H9 (cell line): Measurements from ENCODE around the gene TRIM28. TPM values are rescaled to one million over a fixed set of nuclear protein-coding genes. Genes with fewer than 3 reads are reported as not detected.

Experiments
- DNase-seq: peaks from one replicate; pipeline ENCODE4 v3.0.0-alpha.2; 2017
- H2AFZ ChIP-seq: one replicate; pipeline ENCODE4 v1.6.1; 2013; ENCODE audit warnings: mild to moderate bottlenecking, low read length, control low read depth, moderate library complexity
- H2AK5ac ChIP-seq: 2 replicates; pipeline ENCODE4 v1.6.1; 2013; ENCODE audit warnings: low read length, control low read depth, mixed read lengths; ENCODE audit not compliant: insufficient read length
- H2BK120ac ChIP-seq: one replicate; pipeline ENCODE4 v1.6.1; 2013; ENCODE audit warnings: low read depth, mild to moderate bottlenecking, low read length, control low read depth, inconsistent platforms; ENCODE audit not compliant: poor library complexity, severe bottlenecking
- H2BK12ac ChIP-seq: 2 replicates; pipeline ENCODE4 v1.6.1; 2013; ENCODE audit warnings: low read length, control low read depth, mixed read lengths, low read depth; ENCODE audit not compliant: insufficient read length
- H2BK15ac ChIP-seq: 2 replicates; pipeline ENCODE4 v1.6.1; 2013; ENCODE audit warnings: low read depth, low read length, control low read depth
- H2BK20ac ChIP-seq: one replicate; pipeline ENCODE4 v1.6.1; 2013; ENCODE audit warnings: low read depth, mild to moderate bottlenecking, low read length, control low read depth, inconsistent platforms; ENCODE audit not compliant: poor library complexity, severe bottlenecking
- H2BK5ac ChIP-seq: 2 replicates; pipeline ENCODE4 v1.6.1; 2013; ENCODE audit warnings: low read length, control low read depth, mixed read lengths; ENCODE audit not compliant: insufficient read length
- H3K14ac ChIP-seq: 2 replicates; pipeline ENCODE4 v1.6.1; 2013; ENCODE audit warnings: low read length, control low read depth; ENCODE audit not compliant: insufficient read depth
- H3K18ac ChIP-seq: 2 replicates; pipeline ENCODE4 v1.6.1; 2013; ENCODE audit warnings: low read depth, mild to moderate bottlenecking, mixed read lengths, low read length, control low read depth; ENCODE audit not compliant: insufficient read length
- H3K23ac ChIP-seq: 2 replicates; pipeline ENCODE4 v1.6.1; 2013; ENCODE audit warnings: low read length, control low read depth, mixed read lengths, low read depth; ENCODE audit not compliant: insufficient read length
- H3K23me2 ChIP-seq: 2 replicates; pipeline ENCODE4 v1.6.1; 2013; ENCODE audit warnings: low read depth, mild to moderate bottlenecking, mixed read lengths, low read length, control low read depth; ENCODE audit not compliant: insufficient read length, poor library complexity, severe bottlenecking
- H3K27ac ChIP-seq: 2 replicates; pipeline ENCODE4 v1.5.1; 2013; ENCODE audit warnings: low read length, control low read depth, mixed read lengths, low read depth; ENCODE audit not compliant: insufficient read length
- H3K27me3 ChIP-seq: 2 replicates; pipeline ENCODE4 v1.6.1; 2013; ENCODE audit warnings: low read length, control low read depth, inconsistent platforms; ENCODE audit not compliant: insufficient read depth
- H3K4ac ChIP-seq: 2 replicates; pipeline ENCODE4 v1.6.1; 2013; ENCODE audit warnings: low read depth, mild to moderate bottlenecking, control low read depth, inconsistent platforms, low read length, moderate library complexity
- H3K4me1 ChIP-seq: 2 replicates; pipeline ENCODE4 v1.6.1; 2013; ENCODE audit warnings: low read length, control low read depth, inconsistent platforms; ENCODE audit not compliant: insufficient read depth
- H3K4me2 ChIP-seq: 2 replicates; pipeline ENCODE4 v1.6.1; 2013; ENCODE audit warnings: low read length, control low read depth, mixed read lengths; ENCODE audit not compliant: insufficient read length, insufficient read depth
- H3K56ac ChIP-seq: 2 replicates; pipeline ENCODE4 v1.6.1; 2013; ENCODE audit warnings: low read depth, mild to moderate bottlenecking, mixed read lengths, low read length, control low read depth; ENCODE audit not compliant: insufficient read length
- H3K79me1 ChIP-seq: 2 replicates; pipeline ENCODE4 v1.6.1; 2013; ENCODE audit warnings: low read depth, mild to moderate bottlenecking, moderate library complexity, low read length, control low read depth, inconsistent platforms; ENCODE audit not compliant: insufficient read depth, poor library complexity, severe bottlenecking
- H3K79me2 ChIP-seq: 2 replicates; pipeline ENCODE4 v1.6.1; 2013; ENCODE audit warnings: low read length, control low read depth, inconsistent platforms; ENCODE audit not compliant: insufficient read depth
- H3K9ac ChIP-seq: 2 replicates; pipeline ENCODE4 v1.6.1; 2013; ENCODE audit warnings: low read length, control low read depth, mixed read lengths; ENCODE audit not compliant: insufficient read length; ENCODE audit errors: extremely low read depth
- H3K9me3 ChIP-seq: one replicate; pipeline ENCODE4 v1.6.1; 2013; ENCODE audit warnings: low read depth, low read length, inconsistent platforms; ENCODE audit not compliant: control insufficient read depth
- H3T11ph ChIP-seq: one replicate; pipeline ENCODE4 v1.6.1; 2013; ENCODE audit warnings: mild to moderate bottlenecking, low read length, control low read depth, inconsistent platforms
- H4K20me1 ChIP-seq: one replicate; pipeline ENCODE4 v1.6.1; 2013; ENCODE audit not compliant: control insufficient read depth, insufficient read length, insufficient read depth
- H4K5ac ChIP-seq: 2 replicates; pipeline ENCODE4 v1.6.1; 2013; ENCODE audit warnings: low read depth, mild to moderate bottlenecking, mixed read lengths, low read length, control low read depth; ENCODE audit not compliant: insufficient read length
- H4K8ac ChIP-seq: replicated peaks from 2 replicates; pipeline ENCODE4 v1.6.1; 2013; ENCODE audit warnings: low read length, control low read depth, mixed read lengths, low read depth; ENCODE audit not compliant: insufficient read length
- H4K91ac ChIP-seq: 2 replicates; pipeline ENCODE4 v1.6.1; 2013; ENCODE audit warnings: low read depth, mild to moderate bottlenecking, moderate library complexity, mixed read lengths, low read length, control low read depth; ENCODE audit not compliant: insufficient read length
- H3K27ac Mint-ChIP-seq, 3 experiments: 2 replicates in 2 of 3; 3 replicates in 1 of 3; pipeline ENCODE4 v1.8.0; 2020 to 2021; ENCODE audit warnings: mixed read lengths in 3 of 3, mild to moderate bottlenecking in 1 of 3, moderate library complexity in 1 of 3
- H3K27me3 Mint-ChIP-seq: 2 replicates; pipeline ENCODE4 v1.8.0; 2021; ENCODE audit warnings: low read depth, mild to moderate bottlenecking, moderate library complexity, mixed read lengths
- H3K36me3 Mint-ChIP-seq, 3 experiments: 2 replicates in 2 of 3; 3 replicates in 1 of 3; pipeline ENCODE4 v1.8.0; 2020 to 2021; ENCODE audit warnings: low read depth in 3 of 3, mixed read lengths in 3 of 3; ENCODE audit not compliant: insufficient read depth in 1 of 3
- H3K4me1 Mint-ChIP-seq, 2 experiments: 2 replicates each; pipeline ENCODE4 v1.8.0; 2020; ENCODE audit warnings: mixed read lengths in 2 of 2
- H3K4me3 Mint-ChIP-seq, 2 experiments: 2 replicates in 1 of 2; 3 replicates in 1 of 2; pipeline ENCODE4 v1.8.0; 2020 to 2021; ENCODE audit warnings: mild to moderate bottlenecking in 2 of 2, mixed read lengths in 2 of 2, moderate library complexity in 1 of 2
- H3K9me3 Mint-ChIP-seq, 2 experiments: 2 replicates in 1 of 2; 3 replicates in 1 of 2; pipeline ENCODE4 v1.8.0; 2020; ENCODE audit warnings: mild to moderate bottlenecking in 2 of 2, mixed read lengths in 2 of 2, moderate library complexity in 1 of 2
- WGBS: extraction: QIAGEN DNeasy Blood & Tissue Kit; methylation state at CpG from one replicate; pipeline ENCODE4 v1.1.7; 2013; ENCODE audit warnings: missing lambda C conversion rate, low lambda C conversion rate, mixed read lengths; ENCODE audit not compliant: insufficient read length; ENCODE audit errors: extremely low coverage; 5-methylcytosine and 5-hydroxymethylcytosine counted together
- total RNA-seq: library from RNA; stranded (reverse); gene quantifications from 2 replicates; pipeline ENCODE4 v1.2.1, GENCODE V29; 2021
- TF ChIP-seq, protein P1 (sequence below): fragments of 200-600 bp; sonication (generic); conservative IDR thresholded peaks from 3 replicates; pipeline ENCODE4 v1.8.0; 2021; ENCODE audit warnings: antibody characterized with exemption, mild to moderate bottlenecking

TRIM28 gene
- total RNA-seq, 1 experiment from 2014 or later = 1,084 TPM

- Histone ChIP-seq H3K79me2 (peaks cover 5% of the 10 kb centered on the region; the same call in 1 of the 2 replicates), H3K9ac (no peak overlapping the region), H3K27me3 (no peaks in the 10 kb centered on the region), H3K23ac (no peak overlapping the region), H3K4me1 (no peaks in the 10 kb centered on the region), H3K79me1 (no peaks in the 10 kb centered on the region), H3K9me3 (no peaks in the 10 kb centered on the region), H3K27ac (no peak overlapping the region), H3K56ac (no peak overlapping the region), H2BK5ac (no peak overlapping the region), H3K23me2 (peaks cover 4% of the 10 kb centered on the region), H4K5ac (no peak overlapping the region), H2BK20ac (no peak overlapping the region), H3T11ph (no peak overlapping the region), H2BK120ac (no peak overlapping the region), H2BK12ac (no peak overlapping the region), H3K14ac (no peak overlapping the region; the same call in 1 of the 2 replicates), H2BK15ac (no peak overlapping the region), H4K91ac (no peak overlapping the region), H2AK5ac (no peak overlapping the region), H3K18ac (no peak overlapping the region), H3K4me2 (no peak overlapping the region), H4K8ac (no peak overlapping the region), H2AFZ (no peak overlapping the region), H3K4ac (no peak overlapping the region), H4K20me1 (no peaks in the 10 kb centered on the region)
- Mint-ChIP-seq H3K36me3 (peaks cover 6 to 25% (median 11%) of the 10 kb centered on the region in 3 experiments; a peak in 6 of 7 replicates), H3K27ac (no peak overlapping the region), H3K9me3 (no peaks in the 10 kb centered on the region; a peak in 1 of 5 replicates), H3K4me3 (no peak overlapping the region), H3K27me3 (no peaks in the 10 kb centered on the region; the same call in 1 of the 2 replicates), H3K4me1 (peaks cover 2 to 14% of the 10 kb centered on the region in 2 experiments; a peak in 3 of 4 replicates)
- DNase-seq = peak; percentile 44
- no CpG with 5 or more reads among the region's 107 CpGs for WGBS
- TF ChIP-seq, protein P1, sequence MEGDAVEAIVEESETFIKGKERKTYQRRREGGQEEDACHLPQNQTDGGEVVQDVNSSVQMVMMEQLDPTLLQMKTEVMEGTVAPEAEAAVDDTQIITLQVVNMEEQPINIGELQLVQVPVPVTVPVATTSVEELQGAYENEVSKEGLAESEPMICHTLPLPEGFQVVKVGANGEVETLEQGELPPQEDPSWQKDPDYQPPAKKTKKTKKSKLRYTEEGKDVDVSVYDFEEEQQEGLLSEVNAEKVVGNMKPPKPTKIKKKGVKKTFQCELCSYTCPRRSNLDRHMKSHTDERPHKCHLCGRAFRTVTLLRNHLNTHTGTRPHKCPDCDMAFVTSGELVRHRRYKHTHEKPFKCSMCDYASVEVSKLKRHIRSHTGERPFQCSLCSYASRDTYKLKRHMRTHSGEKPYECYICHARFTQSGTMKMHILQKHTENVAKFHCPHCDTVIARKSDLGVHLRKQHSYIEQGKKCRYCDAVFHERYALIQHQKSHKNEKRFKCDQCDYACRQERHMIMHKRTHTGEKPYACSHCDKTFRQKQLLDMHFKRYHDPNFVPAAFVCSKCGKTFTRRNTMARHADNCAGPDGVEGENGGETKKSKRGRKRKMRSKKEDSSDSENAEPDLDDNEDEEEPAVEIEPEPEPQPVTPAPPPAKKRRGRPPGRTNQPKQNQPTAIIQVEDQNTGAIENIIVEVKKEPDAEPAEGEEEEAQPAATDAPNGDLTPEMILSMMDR = no peak
Measured at GRCh38 chr19:58562122-58563033, 18.5 kb downstream of the TRIM28 start.
